Astrocyte of the hippocampus (primary cell): ENCODE data around the gene PTPN4.

Experiments used
- DNase-seq: peaks from one replicate; pipeline ENCODE4 v3.0.0; 2011; ENCODE audit warnings: low read depth, low spot score

The PTPN4 gene

GRCh38 chr2:119853777-119854399 lies 94.2 kb downstream of the PTPN4 start:
- peak; percentile 62 for DNase-seq

GRCh38 chr2:119856469-119856901 lies 96.8 kb downstream of the PTPN4 start:
- DNase-seq, result no peak

- no peak for DNase-seq
Measured at GRCh38 chr2:119857742-119858141, 98.0 kb downstream of the PTPN4 start.

- no peak for DNase-seq
Measured at GRCh38 chr2:119859528-119859927, 99.8 kb downstream of the PTPN4 start.

- DNase-seq, result no peak
Measured at GRCh38 chr2:119860924-119861323, 101.2 kb downstream of the PTPN4 start.

GRCh38 chr2:119862127-119862889 lies 102.6 kb downstream of the PTPN4 start:
- no peak for DNase-seq

- DNase-seq, result no peak
Measured at GRCh38 chr2:119864318-119864717, 104.6 kb downstream of the PTPN4 start.

- no peak for DNase-seq
Measured at GRCh38 chr2:119871725-119872124, 112.0 kb downstream of the PTPN4 start.

- DNase-seq, result no peak
Measured at GRCh38 chr2:119873350-119874315, 113.9 kb downstream of the PTPN4 start.

GRCh38 chr2:119879502-119879901 lies 119.8 kb downstream of the PTPN4 start:
- no peak for DNase-seq

GRCh38 chr2:119888680-119889079 lies 129.0 kb downstream of the PTPN4 start:
- DNase-seq, result peak; percentile 50

GRCh38 chr2:119897736-119898395 lies 138.1 kb downstream of the PTPN4 start:
- no peak for DNase-seq

GRCh38 chr2:119901013-119901412 lies 141.3 kb downstream of the PTPN4 start:
- DNase-seq, result no peak

- DNase-seq, result no peak
Measured at GRCh38 chr2:119910566-119910965, 150.8 kb downstream of the PTPN4 start.

- peak; percentile 1 for DNase-seq
Measured at GRCh38 chr2:119914266-119914665, 154.5 kb downstream of the PTPN4 start.

- no peak for DNase-seq
Measured at GRCh38 chr2:119921825-119922224, 162.1 kb downstream of the PTPN4 start.

- DNase-seq, result no peak
Measured at GRCh38 chr2:119922699-119923098, 163.0 kb downstream of the PTPN4 start.

- DNase-seq, result no peak
Measured at GRCh38 chr2:119929537-119929936, 169.8 kb downstream of the PTPN4 start.

- DNase-seq, result no peak
Measured at GRCh38 chr2:119932809-119933208, 173.1 kb downstream of the PTPN4 start.

- no peak for DNase-seq
Measured at GRCh38 chr2:119934319-119934718, 174.6 kb downstream of the PTPN4 start.

GRCh38 chr2:119937680-119938079 lies 178.0 kb downstream of the PTPN4 start:
- no peak for DNase-seq

GRCh38 chr2:119939915-119940314 lies 180.2 kb downstream of the PTPN4 start:
- DNase-seq, result no peak
